MCF 10A (cell line): ENCODE results near the gene MRPL53. TPM values are rescaled to one million over a fixed set of nuclear protein-coding genes. Genes with fewer than 3 reads are reported as not detected.

Experiments
- Bru-seq: library from RNA; stranded (reverse); fragments of 400-500 nt; gene quantifications from one replicate; lab custom pipeline; 2021; lab: Mats Ljungman, UMichigan
- BruChase-seq, 2 experiments: library from RNA; stranded (reverse); fragments of 400-500 nt; gene quantifications; one replicate each; lab custom pipeline; 2021; lab: Mats Ljungman, UMichigan
- BruUV-seq: library from RNA; stranded (reverse); fragments of 400-500 nt; replicated peaks from 2 replicates; lab custom pipeline; 2021; lab: Mats Ljungman, UMichigan
- CTCF ChIA-PET: fragments of 300-600 bp; sonication (Branson Sonifier 250); formaldehyde crosslinking; extraction: SDS; loops from one replicate; lab custom pipeline; 2021; ENCODE audit warnings: antibody characterized with exemption, inconsistent platforms; lab: Yijun Ruan, JAX
- POLR2A ChIA-PET: fragments of 300-600, 350-650 bp; sonication (Branson Sonifier 250); formaldehyde crosslinking; extraction: SDS; loops from one replicate; lab custom pipeline; 2020; ENCODE audit warnings: antibody characterized with exemption, inconsistent platforms; lab: Yijun Ruan, JAX
- DNase-seq: peaks from one replicate; pipeline ENCODE4 v3.0.0-alpha.2; 2018; ENCODE audit not compliant: unreplicated experiment
- H3K27ac Mint-ChIP-seq: one replicate; pipeline ENCODE4 v1.8.0; 2022; ENCODE audit warnings: mild to moderate bottlenecking, low read depth, mixed read lengths; ENCODE audit not compliant: unreplicated experiment
- H3K27me3 Mint-ChIP-seq: one replicate; pipeline ENCODE4 v1.8.0; 2022; ENCODE audit warnings: mixed read lengths; ENCODE audit not compliant: insufficient read depth, unreplicated experiment
- H3K36me3 Mint-ChIP-seq: one replicate; pipeline ENCODE4 v1.8.0; 2022; ENCODE audit warnings: mild to moderate bottlenecking, moderate library complexity, mixed read lengths; ENCODE audit not compliant: insufficient read depth, unreplicated experiment
- H3K4me1 Mint-ChIP-seq: one replicate; pipeline ENCODE4 v1.8.0; 2022; ENCODE audit warnings: mixed read lengths; ENCODE audit not compliant: insufficient read depth, unreplicated experiment
- H3K4me3 Mint-ChIP-seq: one replicate; pipeline ENCODE4 v1.8.0; 2022; ENCODE audit warnings: mild to moderate bottlenecking, moderate library complexity, mixed read lengths; ENCODE audit not compliant: unreplicated experiment
- H3K9me3 Mint-ChIP-seq: one replicate; pipeline ENCODE4 v1.8.0; 2022; ENCODE audit warnings: mixed read lengths; ENCODE audit not compliant: unreplicated experiment
- intact Hi-C: fragments of 100-400 bp; cut with micrococcal nuclease; formaldehyde crosslinking; loops from 2 replicates; pipeline ENCODE4 v1.14.1; 2022
- long read RNA-seq: library from polyadenylated mRNA; stranded (forward); transcript quantifications from one replicate; pipeline ENCODE4 v2.0.0, GENCODE V29; 2022
- total RNA-seq: library from RNA; stranded (reverse); gene quantifications from 2 replicates; pipeline ENCODE4 v1.2.3, GENCODE V29; 2022
- TF ChIP-seq, protein P1 (sequence below): fragments of 200-600 bp; IDR thresholded peaks from one replicate; pipeline ENCODE4 v1.8.0; 2022; ENCODE audit warnings: antibody characterized with exemption, mild to moderate bottlenecking; ENCODE audit not compliant: unreplicated experiment

MRPL53 gene
- total RNA-seq = 115 and 123 TPM in 2 replicates
- Bru-seq, nascent RNA = percentile 94 among the genes with signal in this experiment
- percentile 96 among the genes with signal in this experiment for BruChase-seq, experiment 1, labeled RNA remaining after a 6-hour chase
- BruChase-seq, experiment 2, labeled RNA remaining after a 2-hour chase = percentile 94 among the genes with signal in this experiment
- long read RNA-seq, transcript MRPL53-201 (3 exons, 1,162 nt) = major isoform, 84 of 92 reads
- long read RNA-seq, partial matches to known transcripts = 0 of 92 reads
- long read RNA-seq, other reads (novel, unspliced or antisense) = 3 of 92 reads

DNA sequence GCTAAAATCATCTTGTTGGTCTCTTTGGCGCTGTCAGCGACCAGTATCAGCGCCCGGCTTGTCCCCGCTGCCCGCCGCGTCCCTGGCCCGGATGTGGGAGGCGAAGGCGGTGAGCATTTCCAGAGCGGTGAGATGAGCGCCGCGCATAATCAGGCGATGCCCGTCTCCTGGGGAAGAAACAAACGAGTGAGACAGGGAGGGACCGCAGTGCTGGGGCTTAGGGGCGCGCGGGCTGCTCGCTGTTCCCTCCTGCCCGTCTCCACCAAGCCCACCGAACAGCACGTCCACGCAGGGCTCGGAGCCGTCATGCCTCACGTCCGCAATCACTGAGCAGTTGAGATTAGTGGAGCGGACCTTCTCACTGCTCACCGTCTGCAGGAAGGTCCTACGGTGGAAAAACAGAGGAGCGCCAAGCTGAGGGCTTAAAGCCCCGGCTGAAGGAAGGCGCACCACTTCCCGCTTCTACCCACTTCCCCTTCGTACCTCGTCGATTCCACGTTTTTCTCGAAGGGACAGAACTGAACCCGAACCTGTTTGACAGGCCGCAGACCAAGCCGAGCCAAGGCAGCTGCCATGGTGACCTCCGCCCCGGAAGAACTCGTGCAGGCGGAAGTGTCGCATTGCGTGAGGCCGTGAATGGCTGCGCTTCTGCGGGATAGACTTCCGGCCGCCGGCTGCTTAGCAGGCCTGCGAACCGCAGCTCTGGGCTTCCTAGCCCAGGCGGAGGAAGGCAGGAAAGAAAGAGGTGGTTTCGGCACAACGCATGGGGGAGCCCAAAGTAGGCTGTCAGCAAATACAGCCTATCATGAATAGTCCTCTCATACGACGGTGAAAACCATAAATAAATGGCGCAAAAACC, at the start of gene MRPL53:
MRPL53 (minus strand) TSS at position 595 of the 859 bp plus-strand sequence; CDS start at position 575, 20 bp downstream.
- Mint-ChIP-seq H3K27ac (peak within 1 kb of the TSS; percentile 97), H3K27me3 (no peaks in the 10 kb centered on the region), H3K4me1 (peaks cover 8% of the 10 kb centered on the region), H3K4me3 (peak within 1 kb of the TSS; percentile 94), H3K9me3 (no peaks in the 10 kb centered on the region), H3K36me3 (peaks cover 36% of the 10 kb centered on the region)
- CTCF ChIA-PET = interaction anchor here (0.6 to 1.3 kb wide), 4 partner anchors 10 to 345 kb away, joined by 3 to 18 read pairs (median 3); partner anchors contain the start of genes CCDC142, INO80B and TTC31
- POLR2A ChIA-PET = interaction anchor here (0.6 to 5.7 kb wide), 12 partner anchors 9 to 735 kb away, joined by 3 to 84 read pairs (median 4); partner anchors contain the start of genes C2orf81, CCDC142, HTRA2 and INO80B
- TF ChIP-seq, protein P1, sequence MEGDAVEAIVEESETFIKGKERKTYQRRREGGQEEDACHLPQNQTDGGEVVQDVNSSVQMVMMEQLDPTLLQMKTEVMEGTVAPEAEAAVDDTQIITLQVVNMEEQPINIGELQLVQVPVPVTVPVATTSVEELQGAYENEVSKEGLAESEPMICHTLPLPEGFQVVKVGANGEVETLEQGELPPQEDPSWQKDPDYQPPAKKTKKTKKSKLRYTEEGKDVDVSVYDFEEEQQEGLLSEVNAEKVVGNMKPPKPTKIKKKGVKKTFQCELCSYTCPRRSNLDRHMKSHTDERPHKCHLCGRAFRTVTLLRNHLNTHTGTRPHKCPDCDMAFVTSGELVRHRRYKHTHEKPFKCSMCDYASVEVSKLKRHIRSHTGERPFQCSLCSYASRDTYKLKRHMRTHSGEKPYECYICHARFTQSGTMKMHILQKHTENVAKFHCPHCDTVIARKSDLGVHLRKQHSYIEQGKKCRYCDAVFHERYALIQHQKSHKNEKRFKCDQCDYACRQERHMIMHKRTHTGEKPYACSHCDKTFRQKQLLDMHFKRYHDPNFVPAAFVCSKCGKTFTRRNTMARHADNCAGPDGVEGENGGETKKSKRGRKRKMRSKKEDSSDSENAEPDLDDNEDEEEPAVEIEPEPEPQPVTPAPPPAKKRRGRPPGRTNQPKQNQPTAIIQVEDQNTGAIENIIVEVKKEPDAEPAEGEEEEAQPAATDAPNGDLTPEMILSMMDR = no peak
- intact Hi-C loops = no loop called here
- TSS peak; percentile 94 for BruUV-seq
- DNase-seq = peak; percentile 91

DNA sequence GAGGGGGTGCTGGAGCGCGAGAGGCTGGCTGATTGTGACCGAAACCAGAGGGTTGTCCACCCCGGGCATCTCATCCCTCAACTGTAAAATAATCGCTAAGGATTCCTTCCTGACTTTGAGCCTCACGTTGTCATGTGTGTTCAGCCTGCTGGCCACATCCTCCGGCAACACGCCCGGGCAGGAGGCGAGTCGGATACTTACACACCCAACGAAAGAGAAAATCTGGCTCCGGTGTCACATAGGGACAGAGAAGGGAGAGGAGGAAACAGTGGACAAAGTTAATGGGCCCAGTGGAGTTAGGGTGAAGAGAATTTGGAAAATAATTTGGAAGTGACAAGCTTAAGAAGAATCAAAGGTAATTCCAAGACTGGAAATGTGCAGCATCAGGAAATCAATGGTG, 44.2 kb upstream of the MRPL53 start:
- H3K27ac Mint-ChIP-seq = no peak overlapping the region
- H3K36me3 Mint-ChIP-seq = peaks cover 2% of the 10 kb centered on the region
- intact Hi-C loops = no loop called here
- H3K4me3 Mint-ChIP-seq = no peak overlapping the region
- no peaks in the 10 kb centered on the region for H3K4me1 Mint-ChIP-seq
- TF ChIP-seq, protein P1 = no peak
- no TSS peak for BruUV-seq
- ChIA-PET POLR2A (interaction anchor here (1.4 kb wide), 1 partner anchor 9 kb away, joined by 4 read pairs; the partner anchor contains the start of gene PCGF1), CTCF (no interaction called here)
- no peaks in the 10 kb centered on the region for H3K9me3 Mint-ChIP-seq
- H3K27me3 Mint-ChIP-seq = peaks cover 11% of the 10 kb centered on the region
- DNase-seq = no peak

DNA sequence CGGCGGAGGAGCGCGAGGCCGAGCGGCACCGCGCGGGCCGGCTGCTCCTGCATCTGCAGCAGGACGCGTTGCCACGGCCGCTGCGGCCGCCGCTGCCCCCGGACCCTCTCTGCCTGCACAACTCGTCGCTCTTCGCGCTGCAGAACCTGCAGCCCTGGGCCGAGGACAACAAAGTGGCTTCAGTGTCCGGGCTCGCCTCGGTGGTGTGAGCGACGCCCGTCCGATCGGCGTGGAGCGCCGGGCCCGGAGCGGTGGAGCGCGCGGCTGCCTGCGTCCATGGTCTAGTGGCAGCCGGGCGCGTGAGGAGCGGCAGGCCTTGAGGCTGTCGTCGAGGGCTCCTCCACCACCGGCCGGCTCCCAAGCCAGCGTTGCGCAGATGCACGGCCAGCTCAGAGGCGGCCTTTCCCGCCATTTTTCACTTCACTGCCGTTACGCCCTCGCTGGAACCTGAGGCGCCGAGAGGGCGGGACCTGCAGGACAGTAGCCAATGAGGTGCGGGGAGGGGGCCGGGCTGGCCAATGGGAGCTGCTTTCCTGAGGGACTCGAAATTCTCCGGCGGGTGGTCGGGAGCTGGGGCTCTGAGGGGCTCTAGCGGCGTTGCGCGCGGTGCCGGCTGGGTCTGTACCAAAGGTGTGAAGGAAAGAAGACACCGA, 43.6 kb upstream of the MRPL53 start:
- no peak for DNase-seq
- no TSS peak for BruUV-seq
- no peak overlapping the region for H3K4me3 Mint-ChIP-seq
- H3K36me3 Mint-ChIP-seq = no peaks in the 10 kb centered on the region
- H3K4me1 Mint-ChIP-seq = no peaks in the 10 kb centered on the region
- H3K27me3 Mint-ChIP-seq = peaks cover 11% of the 10 kb centered on the region
- intact Hi-C loops = no loop called here
- CTCF ChIA-PET = no interaction called here
- POLR2A ChIA-PET = interaction anchor here (1.4 kb wide), 1 partner anchor 8 kb away, joined by 4 read pairs; the partner anchor contains the start of gene PCGF1
- H3K9me3 Mint-ChIP-seq = no peaks in the 10 kb centered on the region
- TF ChIP-seq, protein P1 = no peak
- H3K27ac Mint-ChIP-seq = no peak overlapping the region
